Kidney epithelial cell (primary cell): ENCODE measurements around the gene KIF4A. TPM values are rescaled to one million over a fixed set of nuclear protein-coding genes. Genes with fewer than 3 reads are reported as not detected.
"Not testable (repeated sequence)": the region's sequence is repeated elsewhere in the genome, so short reads cannot be mapped to it uniquely, and the experiment has no call there.

Experiments
- DNase-seq: peaks from one replicate; pipeline ENCODE4 v3.0.0-alpha.2; 2010; ENCODE audit warnings: low read depth
- H3K27me3 ChIP-seq: 2 replicates; pipeline ENCODE4 v1.6.0; 2011; ENCODE audit warnings: low read length; ENCODE audit not compliant: control insufficient read depth, insufficient read depth
- H3K36me3 ChIP-seq: 2 replicates; pipeline ENCODE4 v1.5.1; 2011; ENCODE audit warnings: low read length; ENCODE audit not compliant: control insufficient read depth, insufficient read depth
- H3K4me3 ChIP-seq: 2 replicates; pipeline ENCODE4 v1.5.1; 2011; ENCODE audit warnings: low read depth, mild to moderate bottlenecking, control low read depth, low read length
- CTCF ChIP-seq: IDR thresholded peaks from 2 replicates; pipeline ENCODE4 v1.5.1; 2011; ENCODE audit warnings: mild to moderate bottlenecking, moderate library complexity, low read length, control low read depth, inconsistent platforms; ENCODE audit not compliant: insufficient read depth, poor library complexity, severe bottlenecking
- total RNA-seq: library from RNA; depleted of rRNA; stranded (reverse); fragments of >200 nt; gene quantifications from 2 replicates; pipeline ENCODE4 v1.2.3, GENCODE V29; 2015

Gene KIF4A
- total RNA-seq, 1 donor from 2014 or later, result 4.8 TPM

- no peaks in the 10 kb centered on the region for H3K27me3 ChIP-seq
- TF ChIP-seq CTCF, result no peak
- H3K4me3 ChIP-seq, result no peak overlapping the region
- no peaks in the 10 kb centered on the region for H3K36me3 ChIP-seq
- no peak for DNase-seq
Measured at GRCh38 chrX:70301716-70302115, 11.8 kb downstream of the KIF4A start.

GRCh38 chrX:70313503-70313902, 23.6 kb downstream of the KIF4A start:
- H3K27me3 ChIP-seq, result no peaks in the 10 kb centered on the region
- no peak for DNase-seq
- H3K4me3 ChIP-seq, result no peak overlapping the region
- TF ChIP-seq CTCF, result no peak
- no peaks in the 10 kb centered on the region for H3K36me3 ChIP-seq

DNA sequence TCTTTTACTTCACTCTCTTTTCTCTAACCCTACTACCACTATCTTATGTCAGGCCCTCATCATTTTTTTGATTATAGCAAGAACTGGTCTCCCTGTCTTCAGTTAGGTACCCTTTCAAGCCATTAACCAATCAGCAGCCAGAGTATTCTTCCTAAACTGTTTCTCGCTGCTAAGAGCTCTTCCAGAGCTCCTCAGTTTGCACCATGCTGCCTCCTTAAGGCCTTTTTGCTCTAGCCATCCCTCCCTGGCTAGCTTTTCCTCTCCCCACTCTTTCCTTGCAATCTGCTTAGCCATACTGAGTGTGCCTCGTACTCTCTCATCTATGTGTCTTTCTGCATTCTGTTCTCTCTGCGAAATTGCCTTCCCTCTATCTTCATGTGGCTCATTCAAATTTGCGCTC, 32.9 kb downstream of the KIF4A start:
- no peaks in the 10 kb centered on the region for H3K36me3 ChIP-seq
- no peaks in the 10 kb centered on the region for H3K27me3 ChIP-seq
- H3K4me3 ChIP-seq, result no peak overlapping the region
- DNase-seq, result no peak
- TF ChIP-seq CTCF, result no peak

DNA sequence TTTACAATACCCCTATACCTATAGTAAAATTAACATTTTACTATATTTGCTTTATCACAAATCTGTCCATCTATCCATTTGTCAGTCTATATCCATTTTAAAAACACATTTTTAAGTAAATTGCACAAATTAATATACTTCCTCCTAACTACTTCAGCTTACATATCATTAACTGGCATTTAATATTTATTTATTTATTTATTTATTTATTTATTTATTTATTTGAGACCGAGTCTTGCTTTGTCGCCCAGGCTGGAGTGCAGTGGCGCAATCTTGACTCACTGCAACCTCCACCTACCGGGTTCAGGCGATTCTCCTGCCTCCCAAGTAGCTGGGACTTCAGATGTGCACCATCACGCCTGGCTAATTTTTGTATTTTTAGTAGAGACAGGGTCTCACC, 33.7 kb downstream of the KIF4A start:
- not testable (repeated sequence) for H3K36me3 ChIP-seq, H3K27me3 ChIP-seq, H3K4me3 ChIP-seq, DNase-seq

GRCh38 chrX:70324326-70324725, 34.4 kb downstream of the KIF4A start:
- H3K36me3 ChIP-seq, result no peaks in the 10 kb centered on the region
- no peak overlapping the region for H3K4me3 ChIP-seq
- no peak for TF ChIP-seq CTCF
- no peak for DNase-seq
- no peaks in the 10 kb centered on the region for H3K27me3 ChIP-seq

DNA sequence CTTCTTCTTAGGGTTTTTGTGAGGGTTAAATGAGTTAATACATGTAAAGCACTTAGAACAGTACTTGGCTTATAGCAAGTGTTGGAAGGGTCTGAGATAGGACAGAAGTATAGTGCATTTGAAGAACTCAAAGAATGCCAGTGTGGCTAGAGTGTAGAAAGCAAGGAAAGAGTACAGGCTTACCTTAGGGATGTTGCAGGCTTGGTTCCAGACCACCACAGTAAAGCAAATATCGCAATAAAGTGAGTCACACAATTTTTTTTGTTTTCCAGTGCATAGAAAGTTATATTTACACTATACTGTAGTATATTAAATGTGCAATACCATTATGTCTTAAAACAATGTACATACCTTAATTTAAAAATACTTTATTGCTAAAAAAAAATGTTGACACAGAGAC, 41.3 kb downstream of the KIF4A start:
- H3K4me3 ChIP-seq, result no peak overlapping the region
- no peaks in the 10 kb centered on the region for H3K36me3 ChIP-seq
- DNase-seq, result no peak
- no peak for TF ChIP-seq CTCF
- H3K27me3 ChIP-seq, result no peaks in the 10 kb centered on the region

GRCh38 chrX:70332600-70332999, 42.7 kb downstream of the KIF4A start:
- Histone ChIP-seq H3K36me3 (no peaks in the 10 kb centered on the region), H3K4me3 (no peak overlapping the region), H3K27me3 (no peaks in the 10 kb centered on the region)
- no peak for DNase-seq
- TF ChIP-seq CTCF, result peak; percentile 8
